Measurements from ENCODE around the gene ANKRD34A. TPM values are rescaled to one million over a fixed set of nuclear protein-coding genes. Genes with fewer than 3 reads are reported as not detected.

ANKRD34A gene
- total and polyA plus RNA-seq, 2 of the 13 experiments (the other 11 are each of a cell fraction or from before 2014, with no cell fraction given), result 0.05 to 0.07 TPM

DNA sequence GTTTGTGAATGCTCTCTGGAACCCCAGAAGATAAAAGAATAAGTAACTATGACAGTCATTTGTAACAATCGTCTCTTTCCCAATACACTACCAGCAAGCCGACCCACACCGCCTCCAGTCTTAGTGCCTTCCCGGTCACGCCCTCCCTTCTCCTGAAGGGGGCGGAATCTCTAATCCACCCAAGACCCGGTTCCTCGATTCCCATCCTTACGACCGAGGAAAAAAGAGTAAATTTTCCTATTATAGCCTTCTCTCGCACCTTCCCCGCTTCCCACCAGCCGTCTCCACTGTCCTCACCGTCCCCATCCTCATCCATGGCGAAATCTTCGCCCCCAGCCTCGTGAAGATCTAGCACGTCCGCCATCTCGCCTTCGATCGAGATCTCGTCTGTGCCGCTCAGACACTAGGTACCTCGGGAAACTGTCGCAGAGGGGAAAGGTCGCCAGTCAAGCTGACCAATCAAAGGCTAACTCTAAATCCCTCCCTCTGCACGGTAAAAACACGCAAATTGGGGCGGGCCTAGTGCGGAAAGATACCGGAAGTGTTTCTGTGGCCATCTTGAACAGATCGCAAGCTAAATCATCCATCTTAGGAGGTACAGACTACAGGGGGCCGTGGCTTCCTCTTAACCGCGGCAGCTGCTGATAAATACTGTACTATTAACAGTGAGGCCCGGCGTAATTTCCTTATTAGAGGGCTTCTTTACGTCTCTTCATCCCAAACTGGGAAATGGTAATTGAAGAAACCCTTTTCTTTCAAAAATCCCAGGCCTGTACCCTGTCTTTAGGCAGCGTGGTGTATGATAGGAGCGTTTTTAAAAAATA, 37.1 kb downstream of the ANKRD34A start, which contains the start of gene RBM8A (continued):
- TF ChIP-seq, protein P1, sequence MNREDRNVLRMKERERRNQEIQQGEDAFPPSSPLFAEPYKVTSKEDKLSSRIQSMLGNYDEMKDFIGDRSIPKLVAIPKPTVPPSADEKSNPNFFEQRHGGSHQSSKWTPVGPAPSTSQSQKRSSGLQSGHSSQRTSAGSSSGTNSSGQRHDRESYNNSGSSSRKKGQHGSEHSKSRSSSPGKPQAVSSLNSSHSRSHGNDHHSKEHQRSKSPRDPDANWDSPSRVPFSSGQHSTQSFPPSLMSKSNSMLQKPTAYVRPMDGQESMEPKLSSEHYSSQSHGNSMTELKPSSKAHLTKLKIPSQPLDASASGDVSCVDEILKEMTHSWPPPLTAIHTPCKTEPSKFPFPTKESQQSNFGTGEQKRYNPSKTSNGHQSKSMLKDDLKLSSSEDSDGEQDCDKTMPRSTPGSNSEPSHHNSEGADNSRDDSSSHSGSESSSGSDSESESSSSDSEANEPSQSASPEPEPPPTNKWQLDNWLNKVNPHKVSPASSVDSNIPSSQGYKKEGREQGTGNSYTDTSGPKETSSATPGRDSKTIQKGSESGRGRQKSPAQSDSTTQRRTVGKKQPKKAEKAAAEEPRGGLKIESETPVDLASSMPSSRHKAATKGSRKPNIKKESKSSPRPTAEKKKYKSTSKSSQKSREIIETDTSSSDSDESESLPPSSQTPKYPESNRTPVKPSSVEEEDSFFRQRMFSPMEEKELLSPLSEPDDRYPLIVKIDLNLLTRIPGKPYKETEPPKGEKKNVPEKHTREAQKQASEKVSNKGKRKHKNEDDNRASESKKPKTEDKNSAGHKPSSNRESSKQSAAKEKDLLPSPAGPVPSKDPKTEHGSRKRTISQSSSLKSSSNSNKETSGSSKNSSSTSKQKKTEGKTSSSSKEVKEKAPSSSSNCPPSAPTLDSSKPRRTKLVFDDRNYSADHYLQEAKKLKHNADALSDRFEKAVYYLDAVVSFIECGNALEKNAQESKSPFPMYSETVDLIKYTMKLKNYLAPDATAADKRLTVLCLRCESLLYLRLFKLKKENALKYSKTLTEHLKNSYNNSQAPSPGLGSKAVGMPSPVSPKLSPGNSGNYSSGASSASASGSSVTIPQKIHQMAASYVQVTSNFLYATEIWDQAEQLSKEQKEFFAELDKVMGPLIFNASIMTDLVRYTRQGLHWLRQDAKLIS (CRISPR knock-in tag; IDR thresholded peaks at IDR 0.05), result no peak
- peak; percentile 86 for TF ChIP-seq ELF4 (CRISPR knock-in tag; IDR thresholded peaks at IDR 0.05; ENCODE audit: borderline replicate concordance)
- TF ChIP-seq, protein P2, sequence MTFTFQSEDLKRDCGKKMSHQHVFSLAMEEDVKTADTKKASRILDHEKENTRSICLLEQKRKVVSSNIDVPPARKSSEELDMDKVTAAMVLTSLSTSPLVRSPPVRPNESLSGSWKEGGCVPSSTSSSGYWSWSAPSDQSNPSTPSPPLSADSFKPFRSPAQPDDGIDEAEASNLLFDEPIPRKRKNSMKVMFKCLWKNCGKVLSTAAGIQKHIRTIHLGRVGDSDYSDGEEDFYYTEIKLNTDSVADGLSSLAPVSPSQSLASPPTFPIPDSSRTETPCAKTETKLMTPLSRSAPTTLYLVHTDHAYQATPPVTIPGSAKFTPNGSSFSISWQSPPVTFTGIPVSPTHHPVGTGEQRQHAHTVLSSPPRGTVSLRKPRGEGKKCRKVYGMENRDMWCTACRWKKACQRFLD (CRISPR knock-in tag; IDR thresholded peaks at IDR 0.05; ENCODE audit: borderline replicate concordance), result no peak; the same call in 1 of the 2 replicates
- peak; percentile 90 to 93 for TF ChIP-seq POLR2A (IDR thresholded peaks at IDR 0.05; ENCODE audit: insufficient read depth in 1 of 2, low read depth in 2 of 2, low read length in 2 of 2)
- no peak for TF ChIP-seq CENPT (CRISPR knock-in tag; IDR thresholded peaks at IDR 0.05; ENCODE audit: low read depth)
- TF ChIP-seq MATR3 (CRISPR knock-in tag; IDR thresholded peaks at IDR 0.05), result no peak
- no peak for TF ChIP-seq SUZ12 (IDR thresholded peaks at IDR 0.05; ENCODE audit: low read depth, low read length)
- TF ChIP-seq MED1 (CRISPR knock-in tag; IDR thresholded peaks at IDR 0.05), result peak; percentile 28; the same call in 1 of the 2 replicates
- TF ChIP-seq PPARG (CRISPR knock-in tag; conservative IDR thresholded peaks at IDR 0.05), result peak; percentile 82
- TF ChIP-seq ZBTB38 (CRISPR knock-in tag; IDR thresholded peaks at IDR 0.05), result peak; percentile 75; the same call in 1 of the 2 replicates
- TF ChIP-seq, protein P3, sequence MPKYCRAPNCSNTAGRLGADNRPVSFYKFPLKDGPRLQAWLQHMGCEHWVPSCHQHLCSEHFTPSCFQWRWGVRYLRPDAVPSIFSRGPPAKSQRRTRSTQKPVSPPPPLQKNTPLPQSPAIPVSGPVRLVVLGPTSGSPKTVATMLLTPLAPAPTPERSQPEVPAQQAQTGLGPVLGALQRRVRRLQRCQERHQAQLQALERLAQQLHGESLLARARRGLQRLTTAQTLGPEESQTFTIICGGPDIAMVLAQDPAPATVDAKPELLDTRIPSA (CRISPR knock-in tag; IDR thresholded peaks at IDR 0.05; ENCODE audit: borderline replicate concordance), result no peak
- no peak for TF ChIP-seq CENPX (CRISPR knock-in tag; IDR thresholded peaks at IDR 0.05)
- TF ChIP-seq, protein P4, sequence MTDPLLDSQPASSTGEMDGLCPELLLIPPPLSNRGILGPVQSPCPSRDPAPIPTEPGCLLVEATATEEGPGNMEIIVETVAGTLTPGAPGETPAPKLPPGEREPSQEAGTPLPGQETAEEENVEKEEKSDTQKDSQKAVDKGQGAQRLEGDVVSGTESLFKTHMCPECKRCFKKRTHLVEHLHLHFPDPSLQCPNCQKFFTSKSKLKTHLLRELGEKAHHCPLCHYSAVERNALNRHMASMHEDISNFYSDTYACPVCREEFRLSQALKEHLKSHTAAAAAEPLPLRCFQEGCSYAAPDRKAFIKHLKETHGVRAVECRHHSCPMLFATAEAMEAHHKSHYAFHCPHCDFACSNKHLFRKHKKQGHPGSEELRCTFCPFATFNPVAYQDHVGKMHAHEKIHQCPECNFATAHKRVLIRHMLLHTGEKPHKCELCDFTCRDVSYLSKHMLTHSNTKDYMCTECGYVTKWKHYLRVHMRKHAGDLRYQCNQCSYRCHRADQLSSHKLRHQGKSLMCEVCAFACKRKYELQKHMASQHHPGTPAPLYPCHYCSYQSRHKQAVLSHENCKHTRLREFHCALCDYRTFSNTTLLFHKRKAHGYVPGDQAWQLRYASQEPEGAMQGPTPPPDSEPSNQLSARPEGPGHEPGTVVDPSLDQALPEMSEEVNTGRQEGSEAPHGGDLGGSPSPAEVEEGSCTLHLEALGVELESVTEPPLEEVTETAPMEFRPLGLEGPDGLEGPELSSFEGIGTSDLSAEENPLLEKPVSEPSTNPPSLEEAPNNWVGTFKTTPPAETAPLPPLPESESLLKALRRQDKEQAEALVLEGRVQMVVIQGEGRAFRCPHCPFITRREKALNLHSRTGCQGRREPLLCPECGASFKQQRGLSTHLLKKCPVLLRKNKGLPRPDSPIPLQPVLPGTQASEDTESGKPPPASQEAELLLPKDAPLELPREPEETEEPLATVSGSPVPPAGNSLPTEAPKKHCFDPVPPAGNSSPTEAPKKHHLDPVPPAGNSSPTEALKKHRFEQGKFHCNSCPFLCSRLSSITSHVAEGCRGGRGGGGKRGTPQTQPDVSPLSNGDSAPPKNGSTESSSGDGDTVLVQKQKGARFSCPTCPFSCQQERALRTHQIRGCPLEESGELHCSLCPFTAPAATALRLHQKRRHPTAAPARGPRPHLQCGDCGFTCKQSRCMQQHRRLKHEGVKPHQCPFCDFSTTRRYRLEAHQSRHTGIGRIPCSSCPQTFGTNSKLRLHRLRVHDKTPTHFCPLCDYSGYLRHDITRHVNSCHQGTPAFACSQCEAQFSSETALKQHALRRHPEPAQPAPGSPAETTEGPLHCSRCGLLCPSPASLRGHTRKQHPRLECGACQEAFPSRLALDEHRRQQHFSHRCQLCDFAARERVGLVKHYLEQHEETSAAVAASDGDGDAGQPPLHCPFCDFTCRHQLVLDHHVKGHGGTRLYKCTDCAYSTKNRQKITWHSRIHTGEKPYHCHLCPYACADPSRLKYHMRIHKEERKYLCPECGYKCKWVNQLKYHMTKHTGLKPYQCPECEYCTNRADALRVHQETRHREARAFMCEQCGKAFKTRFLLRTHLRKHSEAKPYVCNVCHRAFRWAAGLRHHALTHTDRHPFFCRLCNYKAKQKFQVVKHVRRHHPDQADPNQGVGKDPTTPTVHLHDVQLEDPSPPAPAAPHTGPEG (CRISPR knock-in tag; IDR thresholded peaks at IDR 0.05), result no peak
- TF ChIP-seq, protein P5, sequence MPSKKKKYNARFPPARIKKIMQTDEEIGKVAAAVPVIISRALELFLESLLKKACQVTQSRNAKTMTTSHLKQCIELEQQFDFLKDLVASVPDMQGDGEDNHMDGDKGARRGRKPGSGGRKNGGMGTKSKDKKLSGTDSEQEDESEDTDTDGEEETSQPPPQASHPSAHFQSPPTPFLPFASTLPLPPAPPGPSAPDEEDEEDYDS (CRISPR knock-in tag; IDR thresholded peaks at IDR 0.05), result peak; percentile 89
- no peak for TF ChIP-seq ZSCAN20 (CRISPR knock-in tag; IDR thresholded peaks at IDR 0.05; ENCODE audit: borderline replicate concordance)
- TF ChIP-seq FOXO1 (CRISPR knock-in tag; IDR thresholded peaks at IDR 0.05), result peak; percentile 33; the same call in 1 of the 2 replicates
- TF ChIP-seq MBNL3 (CRISPR knock-in tag; conservative IDR thresholded peaks at IDR 0.05), result no peak
